Astrocyte of the spinal cord (primary cell): ENCODE results near the gene CHAC2.

Source experiments
- DNase-seq: peaks from one replicate; pipeline ENCODE4 v3.0.0; 2011; ENCODE audit warnings: low read depth, low spot score
- H3K4me3 ChIP-seq: 2 replicates; pipeline ENCODE4 v1.5.1; 2011; ENCODE audit warnings: low read depth, mild to moderate bottlenecking, low read length, moderate library complexity
- CTCF ChIP-seq: IDR thresholded peaks from 2 replicates; pipeline ENCODE4 v1.5.1; 2012; ENCODE audit warnings: low read depth, mild to moderate bottlenecking, low read length, inconsistent platforms
- in situ Hi-C: cut with HindIII; loops from 2 replicates; pipeline ENCODE4 v1.10.0; 2017; ENCODE audit warnings: low sequenced_read_pairs

The CHAC2 gene

GRCh38 chr2:53785366-53785765 is 17.8 kb downstream of the CHAC2 start:
- TF ChIP-seq CTCF, result no peak
- in situ Hi-C loops, result no loop called here
- H3K4me3 ChIP-seq, result peak overlapping the region; percentile 78
- DNase-seq, result no peak

GRCh38 chr2:53786352-53786704 is 18.7 kb downstream of the CHAC2 start:
- peak overlapping the region; percentile 78 for H3K4me3 ChIP-seq
- in situ Hi-C loops, result no loop called here
- TF ChIP-seq CTCF, result no peak
- peak; percentile 52 for DNase-seq

- in situ Hi-C loops, result no loop called here
- TF ChIP-seq CTCF, result no peak
- peak; percentile 92 for DNase-seq
- H3K4me3 ChIP-seq, result peak within 1 kb of the TSS; percentile 78
These were observed 19.4 kb downstream of the CHAC2 start, which contains the start of the genes ASB3 and ERLEC1 for GRCh38 chr2:53786705-53787613. TSS of gene ASB3 (minus strand) at chr2:53786953. CDS start at chr2:53765572, 21,381 bp downstream. TSS of gene ERLEC1 (plus strand) at chr2:53787044. CDS start at chr2:53787211, 167 bp downstream.

- in situ Hi-C loops, result no loop called here
- DNase-seq, result peak; percentile 25
- peak overlapping the region; percentile 78 for H3K4me3 ChIP-seq
- no peak for TF ChIP-seq CTCF
These were observed 20.1 kb downstream of the CHAC2 start for GRCh38 chr2:53787614-53788289.

- no peak for DNase-seq
- H3K4me3 ChIP-seq, result no peak overlapping the region
- no peak for TF ChIP-seq CTCF
- in situ Hi-C loops, result no loop called here
These were observed 25.7 kb downstream of the CHAC2 start for GRCh38 chr2:53793261-53793660.

- in situ Hi-C loops, result no loop called here
- DNase-seq, result no peak
- H3K4me3 ChIP-seq, result no peak overlapping the region
- no peak for TF ChIP-seq CTCF
These were observed 26.2 kb downstream of the CHAC2 start for GRCh38 chr2:53793821-53794220.
